Caco-2 (cell line): ENCODE data around the gene SCUBE1. TPM values are rescaled to one million over a fixed set of nuclear protein-coding genes. Genes with fewer than 3 reads are reported as not detected.

Experiments used
- BruUV-seq: library from RNA; stranded (reverse); fragments of 400-500 nt; replicated peaks from 2 replicates; lab custom pipeline; 2021; lab: Mats Ljungman, UMichigan
- CTCF ChIA-PET: fragments of 300-600 bp; sonication (Branson Sonifier 250); formaldehyde crosslinking; loops from one replicate; lab custom pipeline; 2022; ENCODE audit warnings: antibody characterized with exemption; lab: Charles Lee
- POLR2A ChIA-PET: fragments of 300-600 bp; sonication (Branson Sonifier 250); formaldehyde crosslinking; loops from one replicate; lab custom pipeline; 2022; ENCODE audit warnings: antibody characterized with exemption; lab: Charles Lee
- DNase-seq, 2 experiments: peaks; one replicate each; pipeline versions ENCODE4 v3.0.0 to v3.0.0-alpha.2; 2020 to 2022
- H3K27me3 ChIP-seq: replicated peaks from 2 replicates; pipeline ENCODE4 v1.6.0; 2011; ENCODE audit warnings: low read length; ENCODE audit not compliant: control insufficient read depth, insufficient read depth
- H3K36me3 ChIP-seq: 2 replicates; pipeline ENCODE4 v1.5.1; 2011; ENCODE audit warnings: low read length; ENCODE audit not compliant: control insufficient read depth, insufficient read depth
- H3K4me1 ChIP-seq: fragments of 250-450 bp; sonication (Bioruptor Pico); 2 replicates; pipeline ENCODE4 v1.5.1; 2020; ENCODE audit warnings: mild to moderate bottlenecking
- H3K4me3 ChIP-seq: 2 replicates; pipeline ENCODE4 v1.5.1; 2011; ENCODE audit warnings: low read depth, mild to moderate bottlenecking, control low read depth, low read length
- H3K9me3 ChIP-seq: fragments of 250-450 bp; sonication (Bioruptor Pico); 2 replicates; pipeline ENCODE4 v1.5.1; 2020; ENCODE audit warnings: mild to moderate bottlenecking, moderate library complexity
- H3K27ac Mint-ChIP-seq: one replicate; pipeline ENCODE4 v1.8.0; 2022; ENCODE audit warnings: mixed read lengths; ENCODE audit not compliant: unreplicated experiment
- H3K27me3 Mint-ChIP-seq: one replicate; pipeline ENCODE4 v1.8.0; 2022; ENCODE audit warnings: mixed read lengths; ENCODE audit not compliant: insufficient read depth, unreplicated experiment
- H3K36me3 Mint-ChIP-seq: one replicate; pipeline ENCODE4 v1.8.0; 2022; ENCODE audit warnings: mild to moderate bottlenecking, mixed read lengths; ENCODE audit not compliant: insufficient read depth, unreplicated experiment
- H3K4me1 Mint-ChIP-seq: one replicate; pipeline ENCODE4 v1.8.0; 2022; ENCODE audit warnings: low read depth, mixed read lengths; ENCODE audit not compliant: unreplicated experiment
- H3K4me3 Mint-ChIP-seq: one replicate; pipeline ENCODE4 v1.8.0; 2022; ENCODE audit warnings: mild to moderate bottlenecking, moderate library complexity, mixed read lengths; ENCODE audit not compliant: unreplicated experiment
- H3K9me3 Mint-ChIP-seq: one replicate; pipeline ENCODE4 v1.8.0; 2022; ENCODE audit warnings: mixed read lengths; ENCODE audit not compliant: unreplicated experiment
- intact Hi-C: fragments of 100-400 bp; cut with micrococcal nuclease; formaldehyde crosslinking; loops from one replicate; pipeline ENCODE4 v1.10.0; 2022; ENCODE audit not compliant: unreplicated experiment
- total RNA-seq: library from RNA; stranded (reverse); gene quantifications from 2 replicates; pipeline ENCODE4 v1.2.3, GENCODE V29; 2022
- TF ChIP-seq, protein P1 (sequence below), 2 experiments: fragments of 200-600 bp in 1 of 2; IDR thresholded peaks; 1 replicate in 1 of 2; 2 replicates in 1 of 2; pipeline versions ENCODE4 v1.5.1 to v1.8.0; 2011 to 2022; ENCODE audit warnings: antibody characterized with exemption in 1 of 2, control low read depth in 1 of 2, inconsistent platforms in 1 of 2, low read depth in 1 of 2, low read length in 1 of 2, mild to moderate bottlenecking in 1 of 2, moderate library complexity in 1 of 2; ENCODE audit not compliant: insufficient read depth in 1 of 2, severe bottlenecking in 1 of 2, unreplicated experiment in 1 of 2

SCUBE1 gene
- total RNA-seq, 1 experiment from 2014 or later, result not detected

DNA sequence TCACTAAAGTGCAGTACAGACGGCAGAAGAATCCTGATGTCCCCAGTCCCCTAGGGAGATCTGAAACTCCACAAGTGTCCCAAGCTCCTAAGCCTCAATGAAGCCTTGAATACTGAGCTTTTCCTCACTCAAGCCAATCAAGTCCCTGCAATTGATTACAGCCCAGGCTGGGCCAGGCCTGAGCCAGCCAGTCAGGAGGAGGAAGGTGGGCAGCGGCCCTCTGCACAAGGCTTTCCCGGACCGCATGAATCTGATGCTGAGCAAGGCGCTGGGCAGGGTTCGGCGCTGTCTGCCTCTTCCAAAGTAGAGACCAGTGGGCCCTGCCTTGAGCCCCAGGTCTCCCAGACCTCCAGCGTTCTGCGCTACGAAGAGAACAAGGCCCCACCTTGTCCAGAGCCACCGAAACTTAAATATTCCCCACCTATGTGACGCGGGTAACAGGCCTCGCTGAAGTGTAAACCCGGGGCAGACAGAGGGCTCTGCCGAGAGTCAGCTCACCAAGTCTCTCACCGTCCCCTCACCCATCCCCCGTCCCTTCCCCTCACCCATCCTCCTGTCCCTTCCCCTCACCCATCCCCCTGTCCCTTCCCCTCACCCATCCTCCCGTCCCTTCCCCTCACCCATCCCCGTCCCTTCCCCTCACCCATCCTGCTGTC, 63.2 kb downstream of the SCUBE1 start:
- Mint-ChIP-seq H3K4me1 (no peaks in the 10 kb centered on the region), H3K27me3 (peaks cover 4% of the 10 kb centered on the region), H3K4me3 (no peak overlapping the region), H3K9me3 (no peaks in the 10 kb centered on the region), H3K36me3 (peaks cover 6% of the 10 kb centered on the region), H3K27ac (no peak overlapping the region)
- POLR2A ChIA-PET, result no interaction called here
- TF ChIP-seq, protein P1, sequence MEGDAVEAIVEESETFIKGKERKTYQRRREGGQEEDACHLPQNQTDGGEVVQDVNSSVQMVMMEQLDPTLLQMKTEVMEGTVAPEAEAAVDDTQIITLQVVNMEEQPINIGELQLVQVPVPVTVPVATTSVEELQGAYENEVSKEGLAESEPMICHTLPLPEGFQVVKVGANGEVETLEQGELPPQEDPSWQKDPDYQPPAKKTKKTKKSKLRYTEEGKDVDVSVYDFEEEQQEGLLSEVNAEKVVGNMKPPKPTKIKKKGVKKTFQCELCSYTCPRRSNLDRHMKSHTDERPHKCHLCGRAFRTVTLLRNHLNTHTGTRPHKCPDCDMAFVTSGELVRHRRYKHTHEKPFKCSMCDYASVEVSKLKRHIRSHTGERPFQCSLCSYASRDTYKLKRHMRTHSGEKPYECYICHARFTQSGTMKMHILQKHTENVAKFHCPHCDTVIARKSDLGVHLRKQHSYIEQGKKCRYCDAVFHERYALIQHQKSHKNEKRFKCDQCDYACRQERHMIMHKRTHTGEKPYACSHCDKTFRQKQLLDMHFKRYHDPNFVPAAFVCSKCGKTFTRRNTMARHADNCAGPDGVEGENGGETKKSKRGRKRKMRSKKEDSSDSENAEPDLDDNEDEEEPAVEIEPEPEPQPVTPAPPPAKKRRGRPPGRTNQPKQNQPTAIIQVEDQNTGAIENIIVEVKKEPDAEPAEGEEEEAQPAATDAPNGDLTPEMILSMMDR (IDR thresholded peaks at IDR 0.05; ENCODE audit: insufficient read depth in 1 of 2, low read depth in 1 of 2, low read length in 1 of 2, severe bottlenecking in 1 of 2, unreplicated experiment in 1 of 2), result no peak
- no peak overlapping the region for H3K4me3 ChIP-seq
- H3K4me1 ChIP-seq, result no peaks in the 10 kb centered on the region
- CTCF ChIA-PET, result interaction anchor here (1.0 kb wide), 1 partner anchor 66 kb away, joined by 3 read pairs; no protein-coding TSS in a partner anchor
- H3K9me3 ChIP-seq, result no peaks in the 10 kb centered on the region
- no peak for DNase-seq
- intact Hi-C loops, result no loop called here
- no TSS peak for BruUV-seq
- no peaks in the 10 kb centered on the region; the same call in 1 of the 2 replicates for H3K27me3 ChIP-seq
- no peaks in the 10 kb centered on the region for H3K36me3 ChIP-seq

- Mint-ChIP-seq H3K4me1 (no peaks in the 10 kb centered on the region), H3K27ac (no peak overlapping the region), H3K36me3 (peaks cover 6% of the 10 kb centered on the region), H3K27me3 (peaks cover 4% of the 10 kb centered on the region), H3K9me3 (no peaks in the 10 kb centered on the region), H3K4me3 (no peak overlapping the region)
- ChIA-PET POLR2A (no interaction called here), CTCF (no interaction called here)
- TF ChIP-seq, protein P1 (IDR thresholded peaks at IDR 0.05; ENCODE audit: insufficient read depth in 1 of 2, low read depth in 1 of 2, low read length in 1 of 2, severe bottlenecking in 1 of 2, unreplicated experiment in 1 of 2), result no peak
- Histone ChIP-seq H3K27me3 (no peaks in the 10 kb centered on the region; the same call in 1 of the 2 replicates), H3K4me3 (no peak overlapping the region), H3K36me3 (no peaks in the 10 kb centered on the region), H3K4me1 (no peaks in the 10 kb centered on the region), H3K9me3 (no peaks in the 10 kb centered on the region)
- BruUV-seq, result no TSS peak
- DNase-seq, result no peak
- intact Hi-C loops, result no loop called here
These were observed 65.1 kb downstream of the SCUBE1 start for GRCh38 chr22:43277987-43278601.

GRCh38 chr22:43277091-43277490, 66.1 kb downstream of the SCUBE1 start:
- H3K9me3 ChIP-seq, result no peaks in the 10 kb centered on the region
- Mint-ChIP-seq H3K27ac (no peak overlapping the region), H3K36me3 (peaks cover 6% of the 10 kb centered on the region), H3K27me3 (peaks cover 4% of the 10 kb centered on the region), H3K9me3 (no peaks in the 10 kb centered on the region), H3K4me3 (no peak overlapping the region), H3K4me1 (no peaks in the 10 kb centered on the region)
- BruUV-seq, result no TSS peak
- ChIA-PET CTCF (no interaction called here), POLR2A (no interaction called here)
- no peak for DNase-seq
- H3K4me3 ChIP-seq, result no peak overlapping the region
- no peaks in the 10 kb centered on the region for H3K36me3 ChIP-seq
- no peaks in the 10 kb centered on the region for H3K4me1 ChIP-seq
- H3K27me3 ChIP-seq, result no peaks in the 10 kb centered on the region; the same call in 1 of the 2 replicates
- intact Hi-C loops, result no loop called here
- TF ChIP-seq, protein P1 (IDR thresholded peaks at IDR 0.05; ENCODE audit: insufficient read depth in 1 of 2, low read depth in 1 of 2, low read length in 1 of 2, severe bottlenecking in 1 of 2, unreplicated experiment in 1 of 2), result no peak
